ENCODE measurements around the gene COL5A1.

The COL5A1 gene

DNA sequence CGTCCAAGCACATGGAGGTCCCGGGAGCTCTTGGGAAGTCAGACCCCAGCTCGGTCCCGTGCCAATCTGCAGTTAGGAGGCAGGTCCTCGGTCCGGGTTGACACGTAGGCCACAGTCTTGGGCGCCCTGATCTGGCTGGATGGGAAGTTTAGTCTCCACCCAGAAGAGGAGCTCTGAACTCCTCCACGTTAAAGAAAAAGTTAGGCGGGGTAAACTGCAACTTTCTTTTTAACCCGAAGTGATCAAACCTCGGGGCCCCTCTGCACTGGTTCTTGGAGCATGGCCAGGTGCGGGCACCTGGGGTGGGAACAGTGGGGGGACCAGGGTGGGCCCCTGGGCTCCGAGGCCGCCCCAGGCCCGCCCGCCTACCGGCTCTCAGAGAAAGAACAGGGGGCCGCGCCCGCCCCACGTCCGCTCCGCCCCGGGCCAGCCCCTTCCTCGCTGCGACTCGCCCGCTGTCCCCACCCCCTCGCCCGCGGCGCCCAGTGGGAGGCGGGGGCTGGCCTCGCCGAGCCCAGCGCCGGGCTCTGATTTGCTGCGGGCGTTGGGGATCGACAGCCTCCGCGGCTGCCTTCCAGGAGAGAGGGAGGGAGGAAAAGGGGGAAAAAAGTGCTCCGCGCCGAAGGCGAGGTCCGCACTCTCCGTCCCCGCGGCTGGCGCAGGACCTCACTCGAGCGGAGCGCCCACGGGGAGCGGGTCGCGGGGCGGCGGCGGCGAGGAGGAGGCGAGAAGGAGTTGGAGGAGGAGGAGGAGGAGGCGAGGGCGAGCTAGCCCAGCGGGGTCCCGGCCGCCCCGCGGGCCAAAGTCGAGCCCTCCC lies at the start of gene COL5A1:
COL5A1 (plus strand) TSS at position 631 of the 817 bp plus-strand sequence. CDS start 385 bp downstream, outside the sequence.
- DNase-seq = peak; percentile 96

DNA sequence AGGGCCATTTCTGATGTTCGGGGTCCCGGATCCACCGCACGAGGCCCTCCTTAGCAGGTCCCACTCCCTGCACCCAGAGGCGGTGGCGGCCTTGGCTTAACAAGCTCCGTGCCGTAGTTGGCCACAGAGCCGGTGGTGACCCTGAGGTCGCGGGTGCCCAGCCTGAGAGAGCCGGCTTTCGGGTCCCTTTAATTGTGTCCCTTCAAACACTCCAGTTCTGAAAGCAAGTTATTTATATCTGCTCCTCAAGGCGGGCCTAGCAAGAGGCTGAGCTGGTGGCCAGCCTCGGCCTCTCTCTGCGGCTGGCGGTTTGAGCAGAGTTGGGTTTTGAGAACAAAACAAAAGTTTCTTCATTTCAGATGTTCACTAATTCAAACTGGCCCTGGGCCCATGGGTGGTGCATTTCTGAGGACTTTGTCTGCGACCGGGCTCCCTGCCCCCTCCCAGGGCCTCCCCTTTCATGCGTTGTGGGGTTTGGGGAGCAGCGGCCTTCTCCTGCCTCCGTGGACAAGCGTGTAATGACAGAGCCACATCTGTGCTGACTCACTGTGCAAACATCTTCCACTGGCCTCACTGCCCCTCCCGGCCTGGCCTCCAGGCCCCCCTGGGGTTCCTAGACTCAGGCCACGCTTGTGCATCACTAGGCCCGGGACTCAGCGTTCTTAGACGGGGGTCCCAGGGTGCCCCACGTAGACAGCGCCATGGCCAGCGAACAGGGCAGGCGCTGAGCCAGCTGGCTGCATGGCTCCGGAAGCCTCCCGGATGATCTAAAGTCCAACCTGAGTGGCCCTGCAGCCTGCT lies 49.4 kb upstream of the COL5A1 start:
- DNase-seq = peak; percentile 54

DNA sequence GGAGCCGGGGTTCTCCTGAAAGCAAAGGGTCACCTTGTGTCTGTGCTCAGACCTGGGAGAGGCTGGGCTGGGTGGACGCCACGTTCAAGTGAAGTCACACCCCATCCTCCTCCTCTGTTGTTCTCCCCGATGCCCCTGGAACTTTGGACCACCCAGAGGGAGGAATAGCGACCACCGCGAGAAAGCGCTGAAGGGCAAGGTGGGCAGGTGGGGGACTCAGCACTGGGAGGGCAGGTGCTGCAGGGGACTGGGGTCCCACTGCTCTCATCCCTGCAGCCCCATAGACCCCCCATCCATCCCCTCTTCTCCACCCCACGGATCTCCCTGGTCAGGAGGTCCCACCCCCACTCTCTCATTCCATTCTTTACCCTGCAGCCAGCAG lies 48.8 kb upstream of the COL5A1 start:
- no peak for DNase-seq

DNA sequence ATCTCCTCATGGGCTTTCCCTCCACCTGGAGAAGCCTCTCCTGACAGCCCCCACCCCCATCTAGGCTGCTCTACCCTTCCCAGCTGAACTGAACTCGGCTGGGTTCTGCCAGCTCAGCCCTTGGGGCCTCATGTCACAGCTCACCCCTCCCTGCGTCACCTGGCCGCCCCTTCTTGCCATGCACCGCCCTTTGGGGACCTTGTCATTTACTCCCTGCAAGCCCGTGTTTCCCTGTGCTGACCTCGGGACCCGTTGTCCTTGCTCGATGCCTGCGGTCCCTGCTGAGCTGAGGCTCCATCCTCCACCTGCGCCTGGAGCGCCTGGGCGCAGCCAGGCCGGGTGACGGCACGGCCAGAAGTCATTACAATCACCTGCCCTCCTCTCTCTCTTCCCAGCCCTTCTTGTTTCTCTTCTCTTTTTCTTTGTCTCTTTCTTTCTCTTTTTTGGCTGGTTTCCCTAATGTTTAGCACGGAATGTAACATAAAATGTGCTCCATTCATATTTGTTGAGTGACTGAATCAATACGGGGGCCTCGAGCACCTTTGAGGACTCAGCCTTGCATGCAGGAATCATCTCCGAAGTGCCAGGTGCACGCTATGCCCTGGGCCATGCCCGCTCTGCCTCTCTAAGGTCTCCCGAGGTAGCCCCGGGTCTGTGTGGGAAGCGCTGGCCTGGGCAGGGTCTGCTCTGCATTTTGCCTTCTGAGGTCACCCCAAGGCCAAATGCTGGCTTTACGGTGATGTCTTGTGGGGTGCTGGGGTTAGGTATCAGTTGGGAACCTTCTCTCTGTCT lies 48.1 kb upstream of the COL5A1 start:
- no peak for DNase-seq

DNA sequence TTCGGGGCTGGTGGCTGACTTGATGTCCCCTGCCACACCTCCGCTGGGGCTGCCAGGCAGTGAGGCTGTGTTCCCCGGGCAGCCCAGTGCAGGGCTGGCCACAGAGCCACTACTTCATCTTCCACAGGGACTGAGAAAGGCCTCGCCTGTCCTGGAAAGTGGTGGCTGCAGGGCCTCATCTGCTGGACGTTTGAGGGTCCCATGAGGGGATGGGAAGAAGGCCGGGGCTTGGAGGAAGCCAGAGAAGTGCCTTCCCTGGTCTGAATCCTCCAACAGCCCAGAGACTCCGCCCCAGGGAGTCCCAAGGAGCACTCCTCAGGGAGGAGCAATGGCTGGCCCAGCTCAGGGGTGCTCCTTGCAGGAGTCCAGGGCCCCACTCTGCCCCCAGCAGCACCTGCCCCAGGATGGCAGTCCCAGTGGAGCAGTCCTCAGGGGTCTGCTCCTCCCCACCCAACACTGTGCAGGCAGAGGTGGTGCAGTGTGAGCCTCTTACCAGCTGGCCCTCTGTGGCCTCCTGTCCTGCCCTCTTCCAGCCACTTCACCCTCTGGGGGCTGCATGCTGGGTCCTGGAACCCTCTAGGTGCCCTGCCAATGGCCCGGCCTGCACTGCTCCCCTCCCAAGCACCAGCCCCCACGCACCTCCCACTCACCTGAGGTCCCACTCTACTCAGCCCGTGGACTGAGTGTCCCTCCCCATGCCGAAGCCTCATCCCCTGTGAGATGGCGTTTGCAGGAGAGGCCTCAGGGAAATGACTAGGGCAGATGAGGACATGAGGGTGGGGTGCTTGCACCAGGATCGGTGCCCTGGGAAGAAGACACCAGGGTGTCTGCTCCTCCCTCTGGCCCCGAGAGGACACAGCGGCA lies 47.3 kb upstream of the COL5A1 start:
- DNase-seq = no peak

DNA sequence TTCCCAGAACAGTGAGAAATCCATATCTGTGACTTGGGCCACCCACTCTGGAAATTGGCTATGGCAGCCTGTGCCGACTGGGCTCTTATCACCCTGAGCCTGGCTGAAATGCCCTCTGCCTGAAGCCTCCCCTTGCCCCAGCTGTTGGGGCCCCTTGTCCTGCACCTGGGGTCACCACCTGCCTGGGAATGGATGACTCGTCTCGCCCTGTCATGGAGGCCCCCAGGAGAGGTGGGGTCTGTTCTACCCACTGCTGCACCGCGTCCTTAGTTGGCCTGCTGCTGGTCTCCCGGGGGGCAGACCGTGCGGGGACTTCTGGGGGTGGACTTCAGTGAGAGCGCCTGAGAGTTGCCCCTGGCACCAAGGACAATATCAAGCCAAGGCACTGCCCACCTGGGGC lies 46.6 kb upstream of the COL5A1 start:
- no peak for DNase-seq

DNA sequence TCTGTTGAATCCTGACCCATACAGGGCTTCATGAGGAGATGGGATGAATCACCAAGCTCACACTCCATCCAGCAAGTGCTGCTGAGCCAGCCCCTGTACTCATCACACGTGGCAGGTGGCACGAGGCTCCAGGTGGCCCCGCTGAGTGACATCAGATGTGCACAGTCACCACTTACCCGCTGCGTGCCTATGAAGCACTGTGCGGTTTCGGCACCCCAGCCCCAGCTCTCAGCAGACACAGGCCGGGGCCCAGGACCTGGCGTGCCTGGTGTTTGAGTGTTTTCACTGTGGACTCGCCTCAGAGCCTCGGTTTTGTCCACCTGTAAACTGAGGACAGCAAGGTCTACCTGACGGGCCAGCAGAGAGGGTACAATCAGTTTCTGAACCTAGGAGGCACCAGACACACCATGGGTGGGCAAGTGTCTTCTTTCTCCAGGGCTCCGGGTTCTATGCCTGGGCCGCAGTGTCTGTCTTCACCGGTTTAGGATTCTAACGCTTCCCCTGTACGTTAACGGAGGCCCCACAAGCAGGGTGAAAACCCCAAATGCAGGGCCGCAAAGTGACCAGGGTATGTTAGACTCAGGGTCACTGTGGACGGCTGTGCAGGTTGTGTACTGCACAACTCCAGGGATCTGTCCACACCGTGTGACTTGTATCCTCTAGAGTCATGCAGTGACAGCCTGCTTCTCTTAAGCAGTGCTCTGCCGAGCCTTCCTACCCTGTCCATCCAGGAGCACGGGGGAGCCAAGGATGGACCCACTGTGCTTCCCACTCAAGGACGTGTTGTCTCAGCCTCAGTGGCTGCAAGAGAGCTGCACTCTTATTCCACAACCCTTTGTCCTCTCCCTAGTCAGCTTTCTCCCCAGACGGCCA lies 44.3 kb upstream of the COL5A1 start:
- DNase-seq = no peak

DNA sequence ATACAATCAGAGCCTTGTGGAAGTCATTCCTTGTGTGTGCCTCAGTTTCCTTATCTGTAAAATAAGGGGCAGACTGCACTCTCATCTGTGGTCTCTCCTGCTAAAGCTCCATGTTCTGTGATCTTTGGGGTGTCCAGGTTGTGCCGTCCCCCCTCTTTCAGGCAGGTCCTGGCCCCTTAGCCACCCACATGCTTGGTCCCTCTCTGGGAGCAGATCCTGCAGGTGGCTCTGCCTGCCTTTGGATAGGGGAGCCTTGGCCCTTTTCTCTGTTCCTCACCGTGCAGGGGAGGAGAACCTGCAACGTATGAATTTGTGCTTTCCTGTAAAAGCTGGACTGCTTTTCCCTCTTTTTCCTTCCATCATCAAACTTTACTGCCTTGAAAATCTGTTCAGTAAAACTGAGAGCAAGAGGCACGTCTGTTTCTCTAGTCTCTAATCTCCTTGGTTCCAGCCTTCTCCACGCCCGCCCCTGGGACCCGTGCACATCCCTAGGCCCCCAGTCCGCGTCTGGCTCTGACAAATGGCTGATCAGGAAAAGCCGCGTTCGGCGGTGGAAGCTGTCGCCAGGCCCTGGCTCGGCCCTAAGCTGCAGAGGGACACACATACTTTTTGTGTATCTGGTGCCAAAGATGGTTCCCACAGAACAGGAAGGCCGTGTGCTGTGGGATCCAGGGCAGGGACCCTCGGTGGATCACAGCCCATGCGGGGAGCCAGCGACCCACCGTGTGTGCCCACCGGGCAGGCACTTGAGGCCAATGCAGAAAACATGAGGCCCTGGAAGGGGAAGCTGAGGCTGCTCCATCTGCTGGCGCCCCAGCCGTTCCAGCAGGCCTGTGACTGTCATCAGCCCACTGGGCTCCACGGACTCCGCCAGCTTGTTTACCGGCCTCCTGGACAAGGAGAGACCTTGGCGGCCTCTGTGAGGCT lies 43.4 kb upstream of the COL5A1 start:
- peak; percentile 70 for DNase-seq

DNA sequence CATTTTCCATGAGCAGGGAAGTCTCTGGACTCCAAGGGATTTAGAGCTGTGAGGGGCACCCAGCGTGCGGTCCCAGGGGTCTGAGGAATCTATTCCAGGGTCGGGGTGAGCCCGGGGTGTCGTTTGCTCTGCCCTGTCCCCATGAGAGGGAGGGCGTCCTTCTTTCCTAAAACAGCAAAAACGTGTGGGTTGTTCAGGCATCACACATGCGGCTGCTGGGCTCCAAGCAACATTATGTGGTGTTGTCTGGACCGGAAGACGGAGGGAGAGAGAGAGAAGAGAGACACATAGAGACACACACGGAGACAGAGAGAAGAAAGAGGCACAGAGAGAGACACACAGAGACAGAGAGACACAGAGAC lies 42.7 kb upstream of the COL5A1 start:
- DNase-seq = no peak

DNA sequence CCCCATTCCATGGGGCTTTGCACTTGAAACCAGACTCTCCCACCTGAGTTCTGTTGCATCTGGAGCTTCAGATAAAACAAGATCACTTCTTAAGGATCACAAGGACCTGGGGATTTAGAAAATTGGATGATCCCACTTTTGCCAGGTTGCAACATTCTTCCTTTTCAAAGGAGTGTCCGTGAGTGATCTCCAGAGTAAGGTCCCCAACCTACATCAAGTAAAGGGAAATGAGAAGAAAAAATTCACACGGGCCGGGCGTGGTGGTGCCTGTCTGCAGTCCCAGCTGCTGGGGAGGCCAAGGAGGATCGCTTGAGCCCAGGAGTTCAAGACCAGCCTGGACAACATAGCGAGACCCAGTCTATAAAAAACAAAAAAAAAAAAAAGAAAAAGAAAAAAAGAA lies 41.2 kb upstream of the COL5A1 start:
- no peak for DNase-seq

DNA sequence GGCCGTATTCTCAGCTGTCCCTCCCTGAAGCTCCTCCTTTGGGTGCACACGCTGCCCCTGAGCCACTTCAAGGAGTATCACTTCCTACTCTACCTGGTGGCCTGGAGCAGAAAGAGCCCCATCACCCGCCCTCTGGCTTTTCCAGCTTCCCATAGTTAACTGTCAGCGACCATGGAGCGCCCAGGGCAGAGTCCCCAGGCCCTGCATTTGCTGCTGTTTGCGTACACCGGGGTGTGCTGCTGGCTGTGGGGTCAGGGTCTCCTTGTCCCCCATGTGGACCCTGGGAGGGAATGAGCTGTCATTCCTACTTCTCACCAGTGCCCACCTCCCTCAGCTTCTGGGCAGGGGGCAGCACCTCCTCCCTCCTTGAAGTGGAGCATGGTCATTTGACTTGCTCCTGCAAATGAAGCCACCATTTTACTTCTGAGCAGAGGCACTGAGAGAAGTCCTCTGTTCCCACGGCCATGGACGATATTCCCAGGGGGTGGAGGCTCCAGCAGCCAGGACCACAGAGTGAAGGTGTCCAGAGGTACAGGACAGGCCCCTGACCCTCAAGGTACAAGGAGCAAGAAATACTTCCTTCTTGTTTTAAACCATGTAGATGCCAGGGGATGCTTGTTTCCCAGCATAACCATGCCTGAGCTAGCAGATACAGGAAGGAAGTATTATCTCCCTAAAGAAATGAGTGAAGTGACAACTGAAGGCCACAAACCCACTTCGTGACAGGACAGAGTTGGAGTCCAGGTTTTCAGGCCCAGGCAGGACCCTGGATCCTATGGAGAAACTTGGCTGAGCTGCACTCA lies 40.6 kb upstream of the COL5A1 start:
- DNase-seq = no peak

DNA sequence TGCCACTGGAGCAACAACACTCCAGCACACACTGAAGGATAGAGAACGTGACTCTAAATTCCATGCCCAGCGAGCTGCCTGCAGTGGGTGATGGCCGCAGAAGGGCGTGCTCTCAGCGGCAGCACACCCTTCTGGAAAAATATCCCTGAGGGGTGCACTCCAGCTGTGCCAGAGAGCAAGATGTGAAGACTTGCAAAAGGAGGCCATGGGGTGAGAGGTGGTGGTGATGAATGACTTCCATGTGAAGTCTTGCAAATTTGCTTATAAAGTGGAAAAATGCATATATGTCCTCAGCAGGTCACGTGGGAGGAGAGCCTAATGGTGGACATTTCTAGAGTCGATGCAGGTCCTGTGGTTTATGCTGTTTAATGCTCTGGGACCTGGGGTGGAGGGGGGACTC lies 39.8 kb upstream of the COL5A1 start:
- no peak for DNase-seq

DNA sequence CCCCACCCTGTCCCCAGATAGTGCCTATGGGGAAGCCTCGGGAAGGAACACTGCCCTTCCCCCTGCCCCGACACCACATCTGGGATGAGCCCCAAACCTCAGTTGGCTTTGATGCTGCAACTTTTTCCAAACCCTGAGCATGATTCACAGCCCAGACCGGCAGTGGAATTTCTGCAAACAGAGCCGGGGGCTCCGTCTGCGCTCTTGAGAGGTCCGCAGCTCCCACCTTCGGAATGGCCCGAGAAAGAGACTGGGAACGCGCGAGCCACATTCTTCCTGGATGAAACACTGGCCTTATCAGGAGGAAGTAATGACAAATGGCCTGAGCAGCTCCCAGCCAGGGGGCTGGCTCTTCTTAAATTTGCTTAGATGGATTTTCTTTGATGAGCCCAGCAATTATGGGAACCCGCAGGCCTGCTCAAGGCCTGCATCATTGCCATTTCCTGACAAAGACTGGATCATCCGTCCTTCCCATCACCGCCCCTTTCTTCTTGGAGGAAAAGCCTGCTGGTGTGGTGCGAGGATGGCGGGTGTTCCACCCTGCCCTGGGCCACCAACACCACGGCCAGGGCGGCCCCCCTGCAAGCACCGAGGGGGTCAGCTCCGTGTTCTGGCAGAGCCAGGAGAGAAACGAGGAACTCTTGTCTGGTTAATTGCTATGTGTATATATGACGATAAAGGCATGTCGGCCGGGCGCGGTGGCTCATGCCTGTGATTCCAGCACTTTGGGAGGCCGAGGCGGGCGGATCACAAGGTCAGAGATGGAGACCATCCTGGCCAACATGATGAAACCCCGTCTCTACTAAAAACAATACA lies 38.8 kb upstream of the COL5A1 start:
- peak; percentile 57 for DNase-seq

DNA sequence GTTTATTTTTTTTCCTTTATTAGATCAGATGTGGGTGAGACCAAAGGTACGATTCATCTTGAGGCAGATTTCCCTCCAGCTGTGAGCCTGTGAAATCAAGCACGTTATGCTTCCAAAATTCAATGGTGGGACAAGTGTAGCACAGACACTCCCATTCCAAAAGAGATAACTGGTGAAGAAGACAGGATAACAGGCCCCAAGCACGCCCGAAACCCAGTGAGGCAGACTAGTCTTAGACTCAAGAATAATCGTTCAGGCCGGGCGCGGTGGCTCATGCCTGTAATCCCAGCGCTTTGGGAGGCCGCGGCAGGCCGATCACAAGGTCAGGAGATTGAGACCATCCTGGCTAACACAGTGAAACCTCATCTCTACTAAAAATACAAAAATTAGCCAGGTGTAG lies 36.8 kb upstream of the COL5A1 start:
- DNase-seq = no peak

DNA sequence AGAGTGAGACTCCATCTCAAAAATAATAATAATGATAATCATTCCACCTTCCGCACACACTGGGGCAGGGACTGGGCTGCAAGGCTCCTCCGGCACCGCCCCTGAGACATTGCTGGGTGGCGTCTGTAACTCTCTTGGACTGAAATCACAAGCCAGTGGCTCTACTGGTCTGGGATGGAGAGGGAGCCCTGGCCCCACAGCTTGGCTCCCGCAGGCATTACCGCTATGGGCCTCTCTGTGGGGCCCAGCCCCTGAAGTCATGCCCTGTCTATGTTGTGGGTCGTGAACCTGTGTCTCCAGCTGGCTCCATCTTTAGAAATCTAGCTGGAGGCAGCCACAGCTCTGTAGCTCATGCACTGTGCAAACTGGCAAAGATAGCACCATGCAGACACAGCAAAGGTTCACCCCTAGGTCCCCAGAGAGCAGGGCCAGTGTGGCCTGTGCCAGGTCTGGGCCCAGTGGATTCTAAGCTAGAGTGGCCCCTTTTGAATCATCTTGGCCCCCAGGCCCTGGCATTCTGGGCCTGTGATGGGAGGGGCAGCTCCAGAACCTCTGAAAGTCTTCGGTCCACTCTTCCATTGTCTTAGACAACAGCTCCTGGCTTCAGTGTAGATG lies 36.1 kb upstream of the COL5A1 start:
- no peak for DNase-seq

DNA sequence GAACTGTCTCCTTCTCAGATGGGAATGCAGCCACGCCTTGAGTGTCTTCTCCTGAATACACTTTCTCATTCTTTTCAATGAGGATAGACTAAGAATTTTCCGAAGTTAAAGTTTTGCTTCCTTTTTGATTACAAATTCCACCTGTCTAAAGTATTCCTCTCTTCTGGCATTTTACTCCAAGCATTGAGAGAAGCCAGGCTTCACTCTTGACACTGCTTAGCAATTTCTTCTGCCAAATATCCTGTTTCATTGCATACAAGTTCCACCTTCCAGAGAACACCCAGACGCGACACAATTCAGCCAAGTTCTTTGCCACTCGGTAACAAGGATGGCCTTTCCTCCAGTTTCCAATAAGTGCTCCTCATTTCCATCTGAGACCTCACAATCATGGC lies 35.6 kb upstream of the COL5A1 start:
- no peak for DNase-seq

DNA sequence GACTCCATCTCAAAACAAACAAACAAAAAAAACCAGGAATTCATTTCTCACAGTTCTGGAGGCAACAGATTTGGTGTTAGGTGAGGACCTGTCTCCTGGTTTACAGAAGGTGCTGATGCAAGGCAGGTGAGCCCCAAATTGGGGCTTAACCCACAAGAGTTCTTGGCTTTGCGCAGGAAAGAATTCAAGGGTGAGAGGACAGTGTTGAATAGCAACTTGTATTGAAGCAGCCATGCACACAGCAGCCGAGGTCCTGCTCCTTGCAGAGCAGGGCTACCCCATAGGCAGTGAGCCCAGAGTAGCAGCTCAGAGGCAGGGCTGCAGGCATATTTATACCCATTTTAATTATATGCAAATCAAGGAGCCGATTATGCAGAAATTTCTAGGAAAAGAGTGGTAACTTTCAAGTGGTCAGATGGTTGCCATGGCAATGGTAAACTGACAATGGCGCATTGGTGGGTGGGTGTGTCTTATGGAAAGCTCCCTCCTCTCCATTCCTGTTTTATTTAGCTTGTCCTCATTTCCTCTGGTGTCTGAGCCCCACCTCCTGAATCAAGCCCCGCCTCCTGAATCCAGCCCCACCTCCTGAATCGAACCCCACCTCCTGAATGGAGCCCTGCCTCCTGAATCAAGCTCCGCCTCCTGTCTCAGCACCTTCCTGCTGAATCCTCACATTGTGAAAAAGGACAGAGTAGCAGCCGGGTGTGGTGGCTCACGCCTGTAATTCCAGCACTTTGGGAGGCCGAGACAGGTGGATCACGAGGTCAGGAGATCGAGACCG lies 34.5 kb upstream of the COL5A1 start:
- DNase-seq = no peak

Measured in eye (tissue), 1 donor.